ENCODE results near the gene FAAP20.
A peak's percentile ranks its signal among the peaks of the same experiment; 100 is the strongest.

FAAP20 gene

DNA sequence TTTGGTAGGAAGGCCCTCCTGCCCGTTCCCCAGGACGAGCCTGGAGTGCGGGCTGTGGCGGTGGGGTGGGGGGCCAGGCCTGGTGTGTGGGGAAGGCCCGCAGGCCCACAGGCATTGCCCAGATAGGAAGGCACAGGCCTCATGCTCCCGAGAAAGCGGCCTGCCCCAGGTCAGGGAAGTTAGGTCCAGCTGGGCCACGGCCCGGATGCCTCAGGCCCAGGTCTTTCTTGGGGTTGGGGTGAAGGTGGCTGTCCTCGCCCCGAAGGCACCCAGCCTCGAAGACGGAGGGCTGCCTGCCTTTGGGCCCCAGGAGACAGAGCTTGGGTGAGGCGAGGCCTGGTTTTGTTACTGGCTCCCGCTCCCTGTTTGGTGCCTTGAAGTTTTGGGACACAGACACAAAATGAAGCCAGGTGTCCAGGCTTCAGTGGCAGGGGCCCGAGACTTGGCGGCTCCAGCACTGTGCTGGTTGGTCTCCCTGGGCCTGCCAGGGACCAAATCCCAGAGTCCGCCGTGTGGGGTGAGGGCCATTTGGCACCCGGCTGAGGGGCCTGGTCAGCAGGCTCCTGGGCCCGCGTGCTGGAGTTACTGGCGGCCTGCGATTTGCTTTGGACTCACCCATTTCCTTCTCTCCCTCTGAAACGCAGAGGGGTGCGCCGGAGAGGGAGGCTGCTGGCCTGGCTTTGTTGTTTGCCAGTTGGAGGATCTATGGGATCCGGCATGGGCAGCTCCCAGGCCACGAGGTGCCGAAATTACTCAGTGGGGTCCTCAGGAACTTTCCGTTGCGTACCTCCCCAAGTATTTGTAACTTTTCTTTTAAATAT, 35.5 kb upstream of the FAAP20 start (continued):
- TF ChIP-seq, protein P1, sequence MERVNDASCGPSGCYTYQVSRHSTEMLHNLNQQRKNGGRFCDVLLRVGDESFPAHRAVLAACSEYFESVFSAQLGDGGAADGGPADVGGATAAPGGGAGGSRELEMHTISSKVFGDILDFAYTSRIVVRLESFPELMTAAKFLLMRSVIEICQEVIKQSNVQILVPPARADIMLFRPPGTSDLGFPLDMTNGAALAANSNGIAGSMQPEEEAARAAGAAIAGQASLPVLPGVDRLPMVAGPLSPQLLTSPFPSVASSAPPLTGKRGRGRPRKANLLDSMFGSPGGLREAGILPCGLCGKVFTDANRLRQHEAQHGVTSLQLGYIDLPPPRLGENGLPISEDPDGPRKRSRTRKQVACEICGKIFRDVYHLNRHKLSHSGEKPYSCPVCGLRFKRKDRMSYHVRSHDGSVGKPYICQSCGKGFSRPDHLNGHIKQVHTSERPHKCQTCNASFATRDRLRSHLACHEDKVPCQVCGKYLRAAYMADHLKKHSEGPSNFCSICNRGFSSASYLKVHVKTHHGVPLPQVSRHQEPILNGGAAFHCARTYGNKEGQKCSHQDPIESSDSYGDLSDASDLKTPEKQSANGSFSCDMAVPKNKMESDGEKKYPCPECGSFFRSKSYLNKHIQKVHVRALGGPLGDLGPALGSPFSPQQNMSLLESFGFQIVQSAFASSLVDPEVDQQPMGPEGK (tag by site-specific recombination; IDR thresholded peaks at IDR 0.05), result peak; percentile 75
- TF ChIP-seq ZIC2 (tag by site-specific recombination; IDR thresholded peaks at IDR 0.05) (peak; percentile 7; the same call in 1 of the 2 replicates), ZNF514 (tag by site-specific recombination; IDR thresholded peaks at IDR 0.05) (no peak)

DNA sequence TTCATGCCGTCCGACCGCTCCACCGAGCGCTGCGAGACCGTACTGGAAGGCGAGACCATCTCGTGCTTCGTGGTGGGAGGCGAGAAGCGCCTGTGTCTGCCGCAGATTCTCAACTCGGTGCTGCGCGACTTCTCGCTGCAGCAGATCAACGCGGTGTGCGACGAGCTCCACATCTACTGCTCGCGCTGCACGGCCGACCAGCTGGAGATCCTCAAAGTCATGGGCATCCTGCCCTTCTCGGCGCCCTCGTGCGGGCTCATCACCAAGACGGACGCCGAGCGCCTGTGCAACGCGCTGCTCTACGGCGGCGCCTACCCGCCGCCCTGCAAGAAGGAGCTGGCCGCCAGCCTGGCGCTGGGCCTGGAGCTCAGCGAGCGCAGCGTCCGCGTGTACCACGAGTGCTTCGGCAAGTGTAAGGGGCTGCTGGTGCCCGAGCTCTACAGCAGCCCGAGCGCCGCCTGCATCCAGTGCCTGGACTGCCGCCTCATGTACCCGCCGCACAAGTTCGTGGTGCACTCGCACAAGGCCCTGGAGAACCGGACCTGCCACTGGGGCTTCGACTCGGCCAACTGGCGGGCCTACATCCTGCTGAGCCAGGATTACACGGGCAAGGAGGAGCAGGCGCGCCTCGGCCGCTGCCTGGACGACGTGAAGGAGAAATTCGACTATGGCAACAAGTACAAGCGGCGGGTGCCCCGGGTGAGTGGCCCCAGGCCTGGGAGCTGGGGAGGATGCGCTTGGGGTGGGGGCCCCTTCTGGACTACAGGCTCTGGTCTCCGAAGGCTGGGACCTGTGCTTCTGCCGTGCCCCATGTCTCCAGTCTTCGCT, 34.7 kb upstream of the FAAP20 start:
- Histone ChIP-seq H3K36me3 (ENCODE audit: control insufficient read depth in 2 of 2, insufficient read depth in 1 of 2, low read length in 2 of 2) (peaks cover 0 to 29% of the 10 kb centered on the region in 2 experiments; a peak in 1 of 3 replicates), H3K4me1 (ENCODE audit: control insufficient read depth, insufficient read depth, low read length) (peaks cover 9% of the 10 kb centered on the region), H3K9me3 (ENCODE audit: control insufficient read depth, insufficient read depth, low read depth, low read length) (no peaks in the 10 kb centered on the region), H3K4me3 (ENCODE audit: low read depth, low read length) (peak overlapping the region; percentile 78), H3K27ac (ENCODE audit: extremely low read depth, low read depth, low read length) (peak overlapping the region; percentile 90)
- POLR2A ChIA-PET, result interaction anchor here (0.6 to 2.0 kb wide), 14 partner anchors 12 to 162 kb away, joined by 3 to 10 read pairs (median 5); partner anchors contain the start of genes FAAP20, MORN1 and RER1
- CTCF ChIA-PET, result no interaction called here
- TF ChIP-seq SP7 (tag by site-specific recombination; IDR thresholded peaks at IDR 0.05), result peak; percentile 36; the same call in 1 of the 2 replicates
- TF ChIP-seq, protein P2, sequence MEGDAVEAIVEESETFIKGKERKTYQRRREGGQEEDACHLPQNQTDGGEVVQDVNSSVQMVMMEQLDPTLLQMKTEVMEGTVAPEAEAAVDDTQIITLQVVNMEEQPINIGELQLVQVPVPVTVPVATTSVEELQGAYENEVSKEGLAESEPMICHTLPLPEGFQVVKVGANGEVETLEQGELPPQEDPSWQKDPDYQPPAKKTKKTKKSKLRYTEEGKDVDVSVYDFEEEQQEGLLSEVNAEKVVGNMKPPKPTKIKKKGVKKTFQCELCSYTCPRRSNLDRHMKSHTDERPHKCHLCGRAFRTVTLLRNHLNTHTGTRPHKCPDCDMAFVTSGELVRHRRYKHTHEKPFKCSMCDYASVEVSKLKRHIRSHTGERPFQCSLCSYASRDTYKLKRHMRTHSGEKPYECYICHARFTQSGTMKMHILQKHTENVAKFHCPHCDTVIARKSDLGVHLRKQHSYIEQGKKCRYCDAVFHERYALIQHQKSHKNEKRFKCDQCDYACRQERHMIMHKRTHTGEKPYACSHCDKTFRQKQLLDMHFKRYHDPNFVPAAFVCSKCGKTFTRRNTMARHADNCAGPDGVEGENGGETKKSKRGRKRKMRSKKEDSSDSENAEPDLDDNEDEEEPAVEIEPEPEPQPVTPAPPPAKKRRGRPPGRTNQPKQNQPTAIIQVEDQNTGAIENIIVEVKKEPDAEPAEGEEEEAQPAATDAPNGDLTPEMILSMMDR (tag by site-specific recombination; IDR thresholded peaks at IDR 0.05), result peak; percentile 94
- TF ChIP-seq ZBTB17 (tag by site-specific recombination; IDR thresholded peaks at IDR 0.05), result peak; percentile 65
- TF ChIP-seq, protein P3, sequence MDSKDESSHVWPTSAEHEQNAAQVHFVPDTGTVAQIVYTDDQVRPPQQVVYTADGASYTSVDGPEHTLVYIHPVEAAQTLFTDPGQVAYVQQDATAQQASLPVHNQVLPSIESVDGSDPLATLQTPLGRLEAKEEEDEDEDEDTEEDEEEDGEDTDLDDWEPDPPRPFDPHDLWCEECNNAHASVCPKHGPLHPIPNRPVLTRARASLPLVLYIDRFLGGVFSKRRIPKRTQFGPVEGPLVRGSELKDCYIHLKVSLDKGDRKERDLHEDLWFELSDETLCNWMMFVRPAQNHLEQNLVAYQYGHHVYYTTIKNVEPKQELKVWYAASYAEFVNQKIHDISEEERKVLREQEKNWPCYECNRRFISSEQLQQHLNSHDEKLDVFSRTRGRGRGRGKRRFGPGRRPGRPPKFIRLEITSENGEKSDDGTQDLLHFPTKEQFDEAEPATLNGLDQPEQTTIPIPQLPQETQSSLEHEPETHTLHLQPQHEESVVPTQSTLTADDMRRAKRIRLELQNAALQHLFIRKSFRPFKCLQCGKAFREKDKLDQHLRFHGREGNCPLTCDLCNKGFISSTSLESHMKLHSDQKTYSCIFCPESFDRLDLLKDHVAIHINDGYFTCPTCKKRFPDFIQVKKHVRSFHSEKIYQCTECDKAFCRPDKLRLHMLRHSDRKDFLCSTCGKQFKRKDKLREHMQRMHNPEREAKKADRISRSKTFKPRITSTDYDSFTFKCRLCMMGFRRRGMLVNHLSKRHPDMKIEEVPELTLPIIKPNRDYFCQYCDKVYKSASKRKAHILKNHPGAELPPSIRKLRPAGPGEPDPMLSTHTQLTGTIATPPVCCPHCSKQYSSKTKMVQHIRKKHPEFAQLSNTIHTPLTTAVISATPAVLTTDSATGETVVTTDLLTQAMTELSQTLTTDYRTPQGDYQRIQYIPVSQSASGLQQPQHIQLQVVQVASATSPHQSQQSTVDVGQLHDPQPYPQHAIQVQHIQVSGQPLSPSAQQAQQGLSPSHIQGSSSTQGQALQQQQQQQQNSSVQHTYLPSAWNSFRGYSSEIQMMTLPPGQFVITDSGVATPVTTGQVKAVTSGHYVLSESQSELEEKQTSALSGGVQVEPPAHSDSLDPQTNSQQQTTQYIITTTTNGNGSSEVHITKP (tag by site-specific recombination; IDR thresholded peaks at IDR 0.05), result peak; percentile 79
- TF ChIP-seq ZNF423 (tag by site-specific recombination; IDR thresholded peaks at IDR 0.05), result 0 out of 2 replicates have a peak, but pooled peaks have one; percentile 0
- TF ChIP-seq ZEB2 (tag by site-specific recombination; IDR thresholded peaks at IDR 0.05), result peak; percentile 63; the same call in 1 of the 2 replicates
- TF ChIP-seq KLF9 (tag by site-specific recombination; IDR thresholded peaks at IDR 0.05; ENCODE audit: low read depth), result 0 out of 2 replicates have a peak, but pooled peaks have one; percentile 11
- 0 out of 2 replicates have a peak, but pooled peaks have one; percentile 8 for TF ChIP-seq ZNF133 (tag by site-specific recombination; IDR thresholded peaks at IDR 0.05)
- no peak for TF ChIP-seq ZSCAN16 (tag by site-specific recombination; IDR thresholded peaks at IDR 0.05)
- TF ChIP-seq KLF16 (tag by site-specific recombination; IDR thresholded peaks at IDR 0.05), result 0 out of 2 replicates have a peak, but pooled peaks have one; percentile 45
- TF ChIP-seq GLIS2 (tag by site-specific recombination; IDR thresholded peaks at IDR 0.05), result peak; percentile 85
- peak; percentile 68 for TF ChIP-seq ZNF391 (tag by site-specific recombination; IDR thresholded peaks at IDR 0.05; ENCODE audit: borderline replicate concordance, low read depth)
- TF ChIP-seq, protein P4, sequence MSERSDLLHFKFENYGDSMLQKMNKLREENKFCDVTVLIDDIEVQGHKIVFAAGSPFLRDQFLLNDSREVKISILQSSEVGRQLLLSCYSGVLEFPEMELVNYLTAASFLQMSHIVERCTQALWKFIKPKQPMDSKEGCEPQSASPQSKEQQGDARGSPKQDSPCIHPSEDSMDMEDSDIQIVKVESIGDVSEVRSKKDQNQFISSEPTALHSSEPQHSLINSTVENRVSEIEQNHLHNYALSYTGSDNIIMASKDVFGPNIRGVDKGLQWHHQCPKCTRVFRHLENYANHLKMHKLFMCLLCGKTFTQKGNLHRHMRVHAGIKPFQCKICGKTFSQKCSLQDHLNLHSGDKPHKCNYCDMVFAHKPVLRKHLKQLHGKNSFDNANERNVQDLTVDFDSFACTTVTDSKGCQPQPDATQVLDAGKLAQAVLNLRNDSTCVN (tag by site-specific recombination; optimal IDR thresholded peaks at IDR 0.05), result peak; percentile 89
- TF ChIP-seq WT1 (tag by site-specific recombination; IDR thresholded peaks at IDR 0.05), result 0 out of 2 replicates have a peak, but pooled peaks have one; percentile 8
- no peak for TF ChIP-seq ZNF701 (tag by site-specific recombination; IDR thresholded peaks at IDR 0.05)
